Activated T-helper 2 cell treated with anti-CD3 and anti-CD28 coated beads, Interferon-gamma antibody, Interleukin-2, Interleukin-4, amounts not matched to agents 10 μg/mL and 5 μg/mL and 100 μg/mL, durations not matched to agents 14 hours and 24 hours and 36 hours (primary cell): ENCODE results near the gene FAM236B. TPM values are rescaled to one million over a fixed set of nuclear protein-coding genes. Genes with fewer than 3 reads are reported as not detected.
"Not testable (repeated sequence)": the region's sequence is repeated elsewhere in the genome, so short reads cannot be mapped to it uniquely, and the experiment has no call there.

Experiments used
- DNase-seq: peaks from one replicate; pipeline ENCODE4 v3.0.0; 2021; ENCODE audit warnings: low spot score
- H3K27ac Mint-ChIP-seq: one replicate; pipeline ENCODE4 v1.8.0; 2021; ENCODE audit warnings: mixed read lengths
- H3K27me3 Mint-ChIP-seq: one replicate; pipeline ENCODE4 v1.8.0; 2021; ENCODE audit warnings: low read depth, mixed read lengths
- H3K36me3 Mint-ChIP-seq: one replicate; pipeline ENCODE4 v1.8.0; 2021; ENCODE audit warnings: low read depth, mixed read lengths
- H3K4me1 Mint-ChIP-seq: one replicate; pipeline ENCODE4 v1.8.0; 2021; ENCODE audit warnings: low read depth, mixed read lengths
- H3K4me3 Mint-ChIP-seq: one replicate; pipeline ENCODE4 v1.8.0; 2021; ENCODE audit warnings: low read depth, mild to moderate bottlenecking, moderate library complexity, mixed read lengths
- H3K9me3 Mint-ChIP-seq: one replicate; pipeline ENCODE4 v1.8.0; 2021; ENCODE audit warnings: mixed read lengths
- intact Hi-C: fragments of 100-400 bp; cut with micrococcal nuclease; formaldehyde crosslinking; loops from one replicate; pipeline ENCODE4 v1.15.1; 2023
- total RNA-seq: library from RNA; stranded (reverse); gene quantifications from 2 replicates; pipeline ENCODE4 v1.2.3, GENCODE V29; 2022

The FAM236B gene
- total RNA-seq, result not detected in 2 replicates

- H3K36me3 Mint-ChIP-seq, intact Hi-C loops, H3K4me1 Mint-ChIP-seq, H3K27me3 Mint-ChIP-seq, H3K9me3 Mint-ChIP-seq, DNase-seq, H3K4me3 Mint-ChIP-seq, H3K27ac Mint-ChIP-seq: not testable (repeated sequence)
Measured at GRCh38 chrX:72782560-72782959, at the start of gene FAM236B. FAM236B (minus strand) TSS chrX:72782660; CDS start chrX:72782560, 100 bp downstream.

GRCh38 chrX:72830701-72831100 is 48.2 kb upstream of the FAM236B start:
- H3K4me1 Mint-ChIP-seq, intact Hi-C loops, H3K9me3 Mint-ChIP-seq, DNase-seq, H3K27me3 Mint-ChIP-seq, H3K36me3 Mint-ChIP-seq, H3K4me3 Mint-ChIP-seq, H3K27ac Mint-ChIP-seq: not testable (repeated sequence)

- H3K27ac Mint-ChIP-seq, H3K4me1 Mint-ChIP-seq, DNase-seq, H3K27me3 Mint-ChIP-seq, intact Hi-C loops, H3K36me3 Mint-ChIP-seq, H3K9me3 Mint-ChIP-seq, H3K4me3 Mint-ChIP-seq: not testable (repeated sequence)
Measured at GRCh38 chrX:72808110-72808509, 25.6 kb upstream of the FAM236B start, which contains the start of gene FAM236D. FAM236D (minus strand) TSS chrX:72808210; CDS start chrX:72808110, 100 bp downstream.

DNA sequence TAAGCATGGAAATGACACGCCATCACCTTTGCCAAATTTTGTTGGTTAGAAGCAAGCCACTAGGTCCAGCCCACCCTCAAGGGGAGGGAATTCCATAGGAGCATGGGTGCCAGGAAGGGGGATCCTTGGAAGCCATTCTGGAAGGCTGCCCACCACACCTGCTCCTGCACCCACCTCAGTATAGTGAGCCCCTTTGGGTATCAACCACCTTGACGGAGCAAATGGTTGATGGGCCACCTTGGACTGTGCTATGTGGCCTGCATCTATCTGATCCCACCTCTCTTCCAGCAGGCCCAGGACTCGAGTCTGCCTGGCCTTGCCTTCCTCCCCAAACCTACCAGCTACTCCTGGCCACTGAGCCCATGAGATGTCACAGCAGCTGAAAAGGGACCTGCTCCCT is 7.9 kb upstream of the FAM236B start:
- DNase-seq, H3K36me3 Mint-ChIP-seq, H3K4me3 Mint-ChIP-seq, H3K27me3 Mint-ChIP-seq, H3K9me3 Mint-ChIP-seq, intact Hi-C loops, H3K4me1 Mint-ChIP-seq, H3K27ac Mint-ChIP-seq: not testable (repeated sequence)

GRCh38 chrX:72788142-72788541 is 5.7 kb upstream of the FAM236B start:
- H3K9me3 Mint-ChIP-seq, H3K4me3 Mint-ChIP-seq, DNase-seq, H3K4me1 Mint-ChIP-seq, H3K27ac Mint-ChIP-seq, H3K36me3 Mint-ChIP-seq, H3K27me3 Mint-ChIP-seq, intact Hi-C loops: not testable (repeated sequence)

DNA sequence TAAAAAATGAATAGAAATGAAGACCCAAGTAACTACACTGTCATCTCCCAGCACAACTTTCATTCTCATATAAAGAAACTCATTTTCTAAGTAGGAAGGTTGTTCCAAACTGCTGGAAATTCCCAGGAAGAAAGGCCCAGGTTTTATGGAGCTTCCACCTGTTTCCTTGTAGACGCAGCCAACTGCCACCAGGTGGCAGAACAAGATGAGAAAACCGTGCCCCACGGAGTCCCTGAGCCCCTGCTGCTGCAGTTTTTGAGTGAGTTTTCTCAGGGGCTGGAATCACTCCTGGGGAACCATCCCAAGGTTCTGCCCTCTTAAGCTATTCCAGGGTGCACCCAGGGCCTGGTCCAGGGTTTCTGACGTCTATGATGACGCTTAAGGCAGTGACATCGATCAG is 1.5 kb upstream of the FAM236B start:
- intact Hi-C loops, H3K36me3 Mint-ChIP-seq, H3K27ac Mint-ChIP-seq, H3K4me1 Mint-ChIP-seq, H3K27me3 Mint-ChIP-seq, DNase-seq, H3K4me3 Mint-ChIP-seq, H3K9me3 Mint-ChIP-seq: not testable (repeated sequence)

DNA sequence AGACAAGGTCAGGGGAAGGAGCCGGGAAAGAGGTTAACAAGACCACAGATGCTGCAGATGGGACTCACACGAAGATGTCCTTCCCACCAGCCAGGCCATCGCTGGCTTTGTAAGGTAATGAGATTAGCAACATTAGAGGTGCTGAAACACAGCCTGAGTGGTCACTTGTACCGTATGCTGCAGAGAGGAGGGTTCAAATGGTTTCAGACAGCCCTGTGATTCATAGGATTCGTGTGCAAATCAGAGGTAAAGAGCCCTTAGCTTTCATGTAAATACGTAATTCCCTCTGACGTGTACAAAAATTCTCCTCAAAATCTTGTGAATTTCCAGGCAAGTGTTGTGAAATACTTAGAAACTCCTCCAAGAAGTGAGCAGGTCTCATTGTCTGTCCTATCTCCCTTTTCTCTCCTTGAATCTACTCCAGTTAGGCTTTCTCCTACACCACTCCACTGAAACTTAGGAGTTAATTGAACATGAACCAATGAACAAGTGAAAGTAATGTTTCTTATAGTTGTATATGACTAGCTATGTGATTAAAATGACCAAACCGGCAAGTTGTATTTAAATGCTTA is 991 bp upstream of the FAM236B start:
- H3K27me3 Mint-ChIP-seq, H3K27ac Mint-ChIP-seq, H3K36me3 Mint-ChIP-seq, DNase-seq, H3K9me3 Mint-ChIP-seq, H3K4me1 Mint-ChIP-seq, H3K4me3 Mint-ChIP-seq, intact Hi-C loops: not testable (repeated sequence)

- H3K27me3 Mint-ChIP-seq, H3K4me3 Mint-ChIP-seq, H3K4me1 Mint-ChIP-seq, intact Hi-C loops, H3K9me3 Mint-ChIP-seq, DNase-seq, H3K27ac Mint-ChIP-seq, H3K36me3 Mint-ChIP-seq: not testable (repeated sequence)
Measured at GRCh38 chrX:72778146-72778545, 4.3 kb downstream of the FAM236B start.

- intact Hi-C loops, DNase-seq, H3K4me3 Mint-ChIP-seq, H3K9me3 Mint-ChIP-seq, H3K27me3 Mint-ChIP-seq, H3K36me3 Mint-ChIP-seq, H3K27ac Mint-ChIP-seq, H3K4me1 Mint-ChIP-seq: not testable (repeated sequence)
Measured at GRCh38 chrX:72777467-72777790, 5.0 kb downstream of the FAM236B start.

GRCh38 chrX:72776653-72777466 is 5.6 kb downstream of the FAM236B start, which contains the start of gene DMRTC1B:
DMRTC1B (plus strand) TSS chrX:72776890; CDS start chrX:72845136, 68,246 bp downstream.
- intact Hi-C loops, DNase-seq, H3K9me3 Mint-ChIP-seq, H3K4me1 Mint-ChIP-seq, H3K27ac Mint-ChIP-seq, H3K27me3 Mint-ChIP-seq, H3K4me3 Mint-ChIP-seq, H3K36me3 Mint-ChIP-seq: not testable (repeated sequence)

DNA sequence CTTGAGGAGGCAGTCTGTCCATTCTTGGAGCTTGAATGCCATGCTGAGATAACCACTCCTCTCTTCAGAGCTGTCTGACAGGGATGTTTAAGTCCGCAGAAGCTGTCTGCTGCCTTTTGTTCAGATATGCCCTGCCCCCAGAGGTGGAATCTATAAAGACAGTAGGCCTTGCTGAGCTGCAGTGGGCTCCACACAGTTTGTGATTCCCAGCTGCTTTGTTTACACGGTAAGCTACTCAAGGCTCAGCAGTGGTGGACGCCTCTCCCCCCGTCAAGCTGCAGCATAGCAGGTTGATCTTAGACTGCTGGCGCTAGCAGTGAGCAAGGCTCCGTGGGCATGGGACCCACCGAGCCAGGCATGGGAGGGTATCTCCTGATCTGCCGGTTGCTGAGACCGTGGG is 22.0 kb downstream of the FAM236B start:
- not testable (repeated sequence) for H3K27me3 Mint-ChIP-seq, H3K4me1 Mint-ChIP-seq

DNA sequence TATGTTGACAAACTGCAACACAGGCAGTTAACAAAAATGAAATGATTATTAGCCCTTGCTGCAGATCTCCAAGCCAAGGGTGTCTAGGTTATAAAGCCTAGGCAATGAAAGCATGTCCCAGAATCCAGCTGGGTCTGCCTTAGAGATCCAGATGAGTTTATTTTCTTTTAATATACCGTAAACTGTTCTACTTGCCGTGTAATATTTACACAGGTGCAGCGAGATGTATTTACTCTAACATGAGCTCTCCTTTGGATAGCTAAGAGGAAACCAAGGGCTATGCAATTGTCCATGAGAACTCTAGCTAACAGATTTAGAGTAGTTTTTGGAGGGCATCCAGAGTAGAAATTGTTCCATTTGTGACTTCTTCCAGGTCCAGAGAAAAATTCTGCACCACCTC is 33.9 kb downstream of the FAM236B start:
- intact Hi-C loops, H3K4me3 Mint-ChIP-seq, H3K9me3 Mint-ChIP-seq, H3K36me3 Mint-ChIP-seq, H3K27ac Mint-ChIP-seq, H3K4me1 Mint-ChIP-seq, DNase-seq, H3K27me3 Mint-ChIP-seq: not testable (repeated sequence)

More for the DNA sequence above, 22.0 kb downstream of the FAM236B start:
- H3K4me3 Mint-ChIP-seq, intact Hi-C loops, H3K36me3 Mint-ChIP-seq, H3K27ac Mint-ChIP-seq, H3K9me3 Mint-ChIP-seq, DNase-seq: not testable (repeated sequence)

DNA sequence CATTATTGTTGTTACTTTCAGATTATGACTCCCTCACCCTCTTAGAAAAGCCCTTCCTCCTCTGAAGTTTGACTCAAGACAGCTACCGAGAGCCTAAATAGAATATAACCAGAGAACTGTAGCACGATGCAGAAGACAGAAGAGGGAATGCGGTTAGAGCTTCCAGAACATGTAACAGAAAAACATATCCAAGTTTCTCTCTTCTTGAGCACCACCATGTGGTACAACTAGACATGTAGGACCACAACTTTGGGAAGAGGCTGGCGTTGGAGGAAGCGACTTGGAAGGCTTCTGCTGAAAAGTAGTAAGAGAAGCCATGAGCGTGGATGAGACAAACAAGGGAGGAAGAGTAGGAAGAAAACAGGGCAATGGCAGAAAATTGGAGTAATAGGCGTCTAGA is 36.9 kb downstream of the FAM236B start:
- H3K4me3 Mint-ChIP-seq, intact Hi-C loops, H3K9me3 Mint-ChIP-seq, DNase-seq, H3K36me3 Mint-ChIP-seq, H3K27ac Mint-ChIP-seq, H3K4me1 Mint-ChIP-seq, H3K27me3 Mint-ChIP-seq: not testable (repeated sequence)
